HG03457 (cell line): ENCODE results near the gene LONRF3.

Experiments used
- ATAC-seq: cut with Tn5 transposase; IDR thresholded peaks from one replicate; pipeline ENCODE4 v1.9.1; 2021; ENCODE audit warnings: moderate number of reproducible peaks; ENCODE audit not compliant: unreplicated experiment

Gene LONRF3

GRCh38 chrX:118974088-118974907 lies at the start of gene LONRF3:
Gene LONRF3, plus strand, starts transcription at chrX:118974618. Its CDS starts 163 bp downstream, at chrX:118974781.
- no peak for ATAC-seq

GRCh38 chrX:118928151-118928550 lies 46.3 kb upstream of the LONRF3 start:
- no peak for ATAC-seq

- ATAC-seq, result no peak
Observed at GRCh38 chrX:118935352-118935751, 39.1 kb upstream of the LONRF3 start.

GRCh38 chrX:118941147-118941546 lies 33.3 kb upstream of the LONRF3 start:
- ATAC-seq, result no peak

GRCh38 chrX:118943102-118943501 lies 31.3 kb upstream of the LONRF3 start:
- no peak for ATAC-seq

GRCh38 chrX:118945921-118946320 lies 28.5 kb upstream of the LONRF3 start:
- ATAC-seq, result no peak

- ATAC-seq, result no peak
Observed at GRCh38 chrX:118948270-118948669, 26.1 kb upstream of the LONRF3 start.

GRCh38 chrX:118961866-118962560 lies 12.4 kb upstream of the LONRF3 start:
- no peak for ATAC-seq

- no peak for ATAC-seq
Observed at GRCh38 chrX:118963159-118963558, 11.3 kb upstream of the LONRF3 start.

- ATAC-seq, result no peak
Observed at GRCh38 chrX:118964252-118964651, 10.2 kb upstream of the LONRF3 start.

- ATAC-seq, result no peak
Observed at GRCh38 chrX:118965395-118965794, 9.0 kb upstream of the LONRF3 start.

GRCh38 chrX:118968031-118968430 lies 6.4 kb upstream of the LONRF3 start:
- no peak for ATAC-seq

- ATAC-seq, result no peak
Observed at GRCh38 chrX:118971552-118971951, 2.9 kb upstream of the LONRF3 start.

GRCh38 chrX:118973389-118974087 lies 880 bp upstream of the LONRF3 start:
- no peak for ATAC-seq

- no peak for ATAC-seq
Observed at GRCh38 chrX:118974908-118975671, 672 bp downstream of the LONRF3 start.

GRCh38 chrX:118975831-118976598 lies 1.6 kb downstream of the LONRF3 start:
- no peak for ATAC-seq

- ATAC-seq, result no peak
Observed at GRCh38 chrX:118976599-118977340, 2.4 kb downstream of the LONRF3 start.

- no peak for ATAC-seq
Observed at GRCh38 chrX:118977424-118977823, 3.0 kb downstream of the LONRF3 start.

GRCh38 chrX:118978451-118978850 lies 4.0 kb downstream of the LONRF3 start:
- ATAC-seq, result no peak
